Measurements from ENCODE around the gene NAXE.

Gene NAXE

GRCh38 chr1:156594190-156594589 lies 2.6 kb downstream of the NAXE start:
- DNase-seq (ENCODE audit: extremely low spot score) = no peak
- no peak for TF ChIP-seq CTCF (IDR thresholded peaks at IDR 0.05; ENCODE audit: control extremely low read depth, extremely low read depth, low read depth, missing control alignments)
- CTCF ChIA-PET = interaction anchor here (0.8 to 4.9 kb wide), 13 partner anchors 9 to 148 kb away, joined by 3 to 33 read pairs (median 4); partner anchors contain the start of genes ISG20L2 and METTL25B
- POLR2A ChIA-PET = interaction anchor here (1.3 kb wide), 1 partner anchor 137 kb away, joined by 4 read pairs; no protein-coding TSS in a partner anchor

DNA sequence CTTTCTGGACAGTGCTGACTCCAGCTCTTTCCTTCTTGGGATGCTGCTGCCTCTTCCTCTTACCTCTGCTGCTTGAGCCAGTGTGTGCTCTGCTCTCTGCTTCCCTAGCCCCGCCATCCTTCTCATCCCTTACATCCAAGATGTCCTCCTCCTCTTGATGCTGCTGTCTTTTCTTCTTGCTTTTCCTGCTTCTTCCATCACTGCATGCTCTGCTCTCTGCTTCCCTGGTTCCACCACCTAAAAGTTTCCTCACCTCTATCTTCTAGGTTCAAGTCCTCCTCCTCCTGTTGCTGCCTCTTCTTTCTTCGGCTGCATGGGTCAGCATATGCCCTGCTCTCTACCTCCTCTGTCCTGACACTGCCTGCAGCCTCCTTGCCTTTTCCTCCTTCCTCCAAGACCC lies 3.4 kb downstream of the NAXE start:
- CTCF ChIA-PET = interaction anchor here (1.1 to 2.6 kb wide), 7 partner anchors 8 to 149 kb away, joined by 3 to 6 read pairs (median 5); partner anchors contain the start of genes ISG20L2 and METTL25B
- POLR2A ChIA-PET = interaction anchor here (0.5 kb wide), 1 partner anchor 206 kb away, joined by 3 read pairs; no protein-coding TSS in a partner anchor
- no peak for TF ChIP-seq CTCF (IDR thresholded peaks at IDR 0.05; ENCODE audit: control extremely low read depth, extremely low read depth, low read depth, missing control alignments)
- no peak for DNase-seq (ENCODE audit: extremely low spot score)

DNA sequence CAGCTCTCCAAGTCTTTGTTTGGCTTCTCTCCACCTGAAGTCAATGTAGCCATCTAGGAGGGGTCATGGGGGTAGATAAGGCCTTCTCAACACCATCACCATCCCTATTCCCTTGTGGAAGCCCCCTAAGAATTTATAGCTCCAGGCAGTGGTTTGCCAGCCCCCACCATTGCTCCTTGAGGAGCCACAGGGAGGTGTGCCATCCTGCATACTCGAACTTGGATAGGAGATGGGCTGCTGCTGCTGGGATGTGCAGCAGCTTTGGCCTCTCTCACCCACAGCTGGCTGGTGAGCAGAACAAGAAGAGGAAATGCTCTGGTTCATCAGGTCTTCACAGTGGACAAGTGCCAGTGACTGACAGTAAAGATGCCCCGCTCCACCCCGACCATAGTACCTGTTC lies 4.8 kb downstream of the NAXE start:
- ChIA-PET POLR2A (no interaction called here), CTCF (interaction anchor here (0.7 to 2.0 kb wide), 8 partner anchors 8 to 150 kb away, joined by 3 to 6 read pairs (median 4); no protein-coding TSS in a partner anchor)
- DNase-seq (ENCODE audit: extremely low spot score) = no peak
- no peak for TF ChIP-seq CTCF (IDR thresholded peaks at IDR 0.05; ENCODE audit: control extremely low read depth, extremely low read depth, low read depth, missing control alignments)

GRCh38 chr1:156598125-156598524 lies 6.5 kb downstream of the NAXE start:
- ChIA-PET POLR2A (no interaction called here), CTCF (interaction anchor here (0.7 to 1.8 kb wide), 7 partner anchors 10 to 118 kb away, joined by 3 to 6 read pairs (median 4); no protein-coding TSS in a partner anchor)
- no peak for TF ChIP-seq CTCF (IDR thresholded peaks at IDR 0.05; ENCODE audit: control extremely low read depth, extremely low read depth, low read depth, missing control alignments)
- DNase-seq (ENCODE audit: extremely low spot score) = no peak

- POLR2A ChIA-PET = no interaction called here
- CTCF ChIA-PET = interaction anchor here (0.8 to 1.8 kb wide), 9 partner anchors 10 to 127 kb away, joined by 3 to 8 read pairs (median 3); no protein-coding TSS in a partner anchor
- TF ChIP-seq CTCF (IDR thresholded peaks at IDR 0.05; ENCODE audit: control extremely low read depth, extremely low read depth, low read depth, missing control alignments) = no peak
- no peak for DNase-seq (ENCODE audit: extremely low spot score)
Observed at GRCh38 chr1:156598731-156599432, 7.3 kb downstream of the NAXE start.

DNA sequence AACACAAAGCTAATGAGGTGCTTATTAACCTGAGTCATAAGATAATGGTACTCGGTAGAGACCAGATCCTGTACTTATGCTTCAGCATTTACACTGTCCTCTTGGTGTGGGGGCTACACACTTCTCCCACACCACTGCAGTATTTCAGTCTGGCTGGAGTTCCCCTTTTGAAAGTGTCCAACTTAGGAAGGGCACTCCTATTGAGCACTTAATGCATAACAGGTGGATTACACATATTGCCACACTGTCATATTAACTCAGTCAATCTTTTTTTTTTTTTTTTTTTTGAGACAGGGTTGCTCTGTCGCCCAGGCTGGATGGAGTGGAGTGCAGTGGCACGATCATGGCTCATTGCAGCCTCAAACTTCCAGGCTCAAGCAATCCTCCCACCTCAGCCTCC lies 8.2 kb downstream of the NAXE start:
- CTCF ChIA-PET = interaction anchor here (0.6 to 3.3 kb wide), 15 partner anchors 8 to 214 kb away, joined by 3 to 14 read pairs (median 4); partner anchors contain the start of gene NAXE
- POLR2A ChIA-PET = interaction anchor here (0.7 kb wide), 1 partner anchor 24 kb away, joined by 4 read pairs; no protein-coding TSS in a partner anchor
- DNase-seq (ENCODE audit: extremely low spot score) = no peak

More for the DNA sequence above, 8.2 kb downstream of the NAXE start:
- TF ChIP-seq CTCF (IDR thresholded peaks at IDR 0.05; ENCODE audit: control extremely low read depth, extremely low read depth, low read depth, missing control alignments) = no peak
